B cell (primary cell): Measurements from ENCODE around the gene PTPRO. TPM values are rescaled to one million over a fixed set of nuclear protein-coding genes. Genes with fewer than 3 reads are reported as not detected.

ENCODE experiments used
- ATAC-seq: fragments of 200-7000 bp; cut with Tn5 transposase; one replicate; pipeline ENCODE4 v1.10.0; 2021; ENCODE audit warnings: low read depth, mild to moderate bottlenecking, moderate number of reproducible peaks, moderate library complexity
- CTCF ChIA-PET: fragments of 350-600 bp; sonication (Branson Sonifier 250); formaldehyde crosslinking; loops from one replicate; lab custom pipeline; 2021; ENCODE audit warnings: antibody characterized with exemption, inconsistent platforms; lab: Charles Lee
- POLR2A ChIA-PET: fragments of 350-600 bp; sonication (Branson Sonifier 250); formaldehyde crosslinking; loops from one replicate; lab custom pipeline; 2021; ENCODE audit warnings: antibody characterized with exemption; lab: Charles Lee
- DNase-seq: peaks from one replicate; pipeline ENCODE4 v3.0.0; 2013
- H2AFZ ChIP-seq: 2 replicates; pipeline ENCODE4 v1.6.1; 2012; ENCODE audit warnings: mild to moderate bottlenecking, low read depth, low read length; ENCODE audit not compliant: insufficient read depth, poor library complexity, severe bottlenecking
- H3K27ac ChIP-seq, 2 donors: 1 replicate in 1 of 2; 2 replicates in 1 of 2; pipeline ENCODE4 v1.5.1; 2012 to 2013; ENCODE audit warnings: low read length in 2 of 2, mild to moderate bottlenecking in 2 of 2, moderate library complexity in 1 of 2
- H3K27me3 ChIP-seq, 4 experiments: fragments of 200-600 bp in 1 of 4; sonication (generic) in 1 of 4; replicated peaks in 1 of 4; 1 replicate in 2 of 4; 2 replicates in 2 of 4; pipeline versions ENCODE4 v1.6.1 to v1.7.0; 2013 to 2016; ENCODE audit warnings: low read length in 3 of 4, mild to moderate bottlenecking in 2 of 4, mixed read lengths in 1 of 4, moderate library complexity in 1 of 4; ENCODE audit not compliant: insufficient read depth in 4 of 4, control insufficient read depth in 3 of 4; ENCODE audit errors: control extremely low read depth in 1 of 4
- H3K36me3 ChIP-seq, 2 experiments: replicated peaks in 1 of 2; 1 replicate in 1 of 2; 2 replicates in 1 of 2; pipeline versions ENCODE4 v1.6.1 to v1.7.1; 2013; ENCODE audit warnings: low read length in 1 of 2; ENCODE audit not compliant: insufficient read depth in 2 of 2, control insufficient read depth in 1 of 2; ENCODE audit errors: control extremely low read depth in 1 of 2, extremely low read depth in 1 of 2
- H3K4me1 ChIP-seq, 2 donors: fragments of 200-600 bp in 1 of 2; sonication (generic) in 1 of 2; 1 replicate in 1 of 2; 2 replicates in 1 of 2; pipeline versions ENCODE4 v1.5.1 to v1.6.1; 2013 to 2017; ENCODE audit warnings: low read length in 2 of 2; ENCODE audit not compliant: control insufficient read depth in 2 of 2, insufficient read depth in 2 of 2
- H3K4me2 ChIP-seq: replicated peaks from 2 replicates; pipeline ENCODE3; 2012; ENCODE audit warnings: mild to moderate bottlenecking, low read depth, low read length; ENCODE audit not compliant: poor library complexity, severe bottlenecking
- H3K4me3 ChIP-seq, 5 experiments: fragments of 200-600 bp in 1 of 5; sonication (generic) in 1 of 5; 1 replicate in 3 of 5; 2 replicates in 2 of 5; pipeline versions ENCODE4 v1.5.1 to v1.7.0; 2011 to 2016; ENCODE audit warnings: low read length in 4 of 5, mild to moderate bottlenecking in 4 of 5, low read depth in 2 of 5, control low read depth in 1 of 5, moderate library complexity in 1 of 5; ENCODE audit not compliant: insufficient read depth in 1 of 5; ENCODE audit errors: control extremely low read depth in 1 of 5, extremely low read depth in 1 of 5
- H3K79me2 ChIP-seq: fragments of 200-600 bp; sonication (generic); one replicate; pipeline ENCODE4 v1.6.0; 2016; ENCODE audit warnings: low read length; ENCODE audit not compliant: control insufficient read depth, insufficient read depth
- H3K9ac ChIP-seq: fragments of 200-600 bp; sonication (generic); 2 replicates; pipeline ENCODE4 v1.6.1; 2017; ENCODE audit warnings: mild to moderate bottlenecking, low read length, moderate library complexity
- H3K9me3 ChIP-seq, 3 donors: one replicate each; pipeline versions ENCODE4 v1.6.1 to v1.7.1; 2013; ENCODE audit warnings: low read length in 2 of 3; ENCODE audit not compliant: control insufficient read depth in 2 of 3, insufficient read depth in 1 of 3; ENCODE audit errors: control extremely low read depth in 1 of 3
- H4K20me1 ChIP-seq: 2 replicates; pipeline ENCODE4 v1.6.0; 2012; ENCODE audit warnings: mild to moderate bottlenecking, low read length; ENCODE audit not compliant: insufficient read depth, control insufficient read depth, poor library complexity, severe bottlenecking
- H3K27ac Mint-ChIP-seq: one replicate; pipeline ENCODE4 v1.8.0; 2021; ENCODE audit warnings: mixed read lengths
- H3K27me3 Mint-ChIP-seq: one replicate; pipeline ENCODE4 v1.8.0; 2021; ENCODE audit warnings: mixed read lengths
- H3K4me1 Mint-ChIP-seq: one replicate; pipeline ENCODE4 v1.8.0; 2021; ENCODE audit warnings: mixed read lengths
- H3K4me3 Mint-ChIP-seq: one replicate; pipeline ENCODE4 v1.8.0; 2021; ENCODE audit warnings: mixed read lengths
- H3K9me3 Mint-ChIP-seq: one replicate; pipeline ENCODE4 v1.8.0; 2022; ENCODE audit warnings: mixed read lengths; ENCODE audit not compliant: insufficient read depth
- EZH2 ChIP-seq: IDR thresholded peaks from 2 replicates; pipeline ENCODE4 v1.6.1; 2012; ENCODE audit warnings: borderline replicate concordance, low read depth, mild to moderate bottlenecking, moderate library complexity, low read length; ENCODE audit not compliant: insufficient read depth, poor library complexity, severe bottlenecking
- WGBS: methylation state at CpG from one replicate; pipeline ENCODE4 v1.1.5; 2013; ENCODE audit warnings: missing lambda C conversion rate; ENCODE audit not compliant: insufficient coverage; 5-methylcytosine and 5-hydroxymethylcytosine counted together
- intact Hi-C: fragments of 100-400 bp; cut with micrococcal nuclease; formaldehyde crosslinking; loops from one replicate; pipeline ENCODE4 v1.10.0; 2022
- polyA plus RNA-seq: library from polyadenylated mRNA; depleted of rRNA; stranded (reverse); fragments of >200 nt; gene quantifications from 2 replicates; pipeline ENCODE4 v1.2.3, GENCODE V29; 2012
- total RNA-seq, 2 donors: library from RNA; stranded (reverse); fragments of 120-200 nt in 1 of 2; gene quantifications; 1 replicate in 1 of 2; 2 replicates in 1 of 2; pipeline versions ENCODE4 v1.2.3 to v1.2.4, GENCODE V29; 2013 to 2022
- TF ChIP-seq, protein P1 (sequence below): fragments of 200-600 bp; IDR thresholded peaks from one replicate; pipeline ENCODE4 v1.8.0; 2022; ENCODE audit warnings: antibody characterized with exemption, mild to moderate bottlenecking

PTPRO gene
- total and polyA plus RNA-seq, 2 donors (not counting 1 experiment from before 2014, with no cell fraction given) = 23.1 to 23.6 TPM

DNA sequence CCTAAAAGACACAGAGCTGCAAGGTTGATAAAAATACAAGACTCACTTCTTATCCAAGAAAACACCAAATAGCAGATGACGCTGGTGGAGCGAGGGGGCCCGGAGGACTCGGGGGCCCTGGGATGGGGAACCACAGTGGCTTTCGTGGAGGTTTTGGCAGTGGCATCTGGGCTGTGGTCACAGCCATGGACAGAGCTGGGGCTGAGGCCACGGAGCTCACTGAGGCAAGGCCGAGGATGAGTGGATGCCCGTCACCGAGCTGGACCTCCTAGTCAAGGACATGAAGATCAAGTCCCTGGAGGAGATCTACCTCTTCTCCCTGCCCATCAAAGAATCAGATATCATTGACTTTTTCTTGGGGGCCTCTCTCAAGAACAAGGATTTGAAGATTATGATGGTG, 117.2 kb downstream of the PTPRO start:
- Mint-ChIP-seq H3K27me3 (peaks cover 13% of the 10 kb centered on the region), H3K27ac (no peak overlapping the region), H3K4me1 (no peaks in the 10 kb centered on the region), H3K4me3 (no peak overlapping the region), H3K9me3 (no peaks in the 10 kb centered on the region)
- no peak overlapping the region for H3K27ac ChIP-seq
- H3K4me3 ChIP-seq = no peak overlapping the region
- H3K4me1 ChIP-seq = no peaks in the 10 kb centered on the region
- no peak overlapping the region for H3K9ac ChIP-seq
- no peaks in the 10 kb centered on the region for H3K36me3 ChIP-seq
- intact Hi-C loops = no loop called here
- H4K20me1 ChIP-seq = no peaks in the 10 kb centered on the region
- TF ChIP-seq, protein P1, sequence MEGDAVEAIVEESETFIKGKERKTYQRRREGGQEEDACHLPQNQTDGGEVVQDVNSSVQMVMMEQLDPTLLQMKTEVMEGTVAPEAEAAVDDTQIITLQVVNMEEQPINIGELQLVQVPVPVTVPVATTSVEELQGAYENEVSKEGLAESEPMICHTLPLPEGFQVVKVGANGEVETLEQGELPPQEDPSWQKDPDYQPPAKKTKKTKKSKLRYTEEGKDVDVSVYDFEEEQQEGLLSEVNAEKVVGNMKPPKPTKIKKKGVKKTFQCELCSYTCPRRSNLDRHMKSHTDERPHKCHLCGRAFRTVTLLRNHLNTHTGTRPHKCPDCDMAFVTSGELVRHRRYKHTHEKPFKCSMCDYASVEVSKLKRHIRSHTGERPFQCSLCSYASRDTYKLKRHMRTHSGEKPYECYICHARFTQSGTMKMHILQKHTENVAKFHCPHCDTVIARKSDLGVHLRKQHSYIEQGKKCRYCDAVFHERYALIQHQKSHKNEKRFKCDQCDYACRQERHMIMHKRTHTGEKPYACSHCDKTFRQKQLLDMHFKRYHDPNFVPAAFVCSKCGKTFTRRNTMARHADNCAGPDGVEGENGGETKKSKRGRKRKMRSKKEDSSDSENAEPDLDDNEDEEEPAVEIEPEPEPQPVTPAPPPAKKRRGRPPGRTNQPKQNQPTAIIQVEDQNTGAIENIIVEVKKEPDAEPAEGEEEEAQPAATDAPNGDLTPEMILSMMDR = no peak
- TF ChIP-seq EZH2 = no peak
- H3K4me2 ChIP-seq = no peak overlapping the region
- peaks cover 0 to 4% (median 0%) of the 10 kb centered on the region in 4 experiments for H3K27me3 ChIP-seq
- DNase-seq = no peak
- H2AFZ ChIP-seq = no peak overlapping the region
- no peaks in the 10 kb centered on the region for H3K79me2 ChIP-seq
- ChIA-PET POLR2A (no interaction called here), CTCF (no interaction called here)
- WGBS = 95% methylated on average over 8 of the region's 9 CpGs
- ATAC-seq = no peak
- peaks cover 0 to 10% (median 0%) of the 10 kb centered on the region in 3 donors for H3K9me3 ChIP-seq

DNA sequence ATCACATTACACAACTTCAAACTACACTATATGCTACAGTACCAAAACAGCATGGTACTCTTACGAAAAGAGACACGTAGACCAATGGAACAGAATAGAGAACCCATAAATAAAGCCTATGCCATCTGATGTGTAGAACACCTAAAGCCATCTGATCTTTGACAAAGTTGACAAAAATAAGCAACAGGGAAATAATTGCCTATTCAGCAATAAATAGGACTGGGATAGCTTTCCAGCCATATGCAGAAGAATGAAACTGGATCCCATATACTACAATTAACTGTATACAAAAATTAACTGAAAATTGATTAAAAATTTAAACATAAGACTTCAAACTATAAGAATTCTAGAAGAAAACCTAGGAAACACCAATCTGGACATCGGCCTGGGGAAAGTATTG, 120.7 kb downstream of the PTPRO start:
- Mint-ChIP-seq H3K27ac (no peak overlapping the region), H3K4me3 (no peak overlapping the region), H3K4me1 (no peaks in the 10 kb centered on the region), H3K9me3 (no peaks in the 10 kb centered on the region), H3K27me3 (peaks cover 13% of the 10 kb centered on the region)
- H4K20me1 ChIP-seq = no peaks in the 10 kb centered on the region
- no peak overlapping the region for H3K9ac ChIP-seq
- no peak for DNase-seq
- no peak overlapping the region for H3K4me3 ChIP-seq
- no peak for ATAC-seq
- TF ChIP-seq, protein P1 = no peak
- TF ChIP-seq EZH2 = no peak
- H3K27ac ChIP-seq = no peak overlapping the region
- H3K4me1 ChIP-seq = no peaks in the 10 kb centered on the region
- H3K9me3 ChIP-seq = peaks cover 0 to 3% (median 0%) of the 10 kb centered on the region in 3 donors
- WGBS = no CpG with 5 or more reads among the region's 3 CpGs
- H2AFZ ChIP-seq = no peak overlapping the region
- no peaks in the 10 kb centered on the region for H3K36me3 ChIP-seq
- POLR2A ChIA-PET = no interaction called here
- H3K4me2 ChIP-seq = no peak overlapping the region
- intact Hi-C loops = no loop called here
- CTCF ChIA-PET = no interaction called here
- H3K27me3 ChIP-seq = no peaks in the 10 kb centered on the region
- no peaks in the 10 kb centered on the region for H3K79me2 ChIP-seq
